ENCODE data around the gene HSPA1L. TPM values are rescaled to one million over a fixed set of nuclear protein-coding genes. Genes with fewer than 3 reads are reported as not detected.

HSPA1L gene
- polyA plus RNA-seq, 3 donors: 0.59 to 1.0 (median 0.80) TPM

GRCh38 chr6:31760790-31761189 lies 54.3 kb downstream of the HSPA1L start:
- H3K27ac ChIP-seq (ENCODE audit: low read depth, low read length): no peak overlapping the region
- WGBS, 3 donors: 85 to 95% (median 93%) methylated on average over 5 of the region's 5 CpGs

Other genes starting within 250 kb of the HSPA1L start
- gene LTA, start 243.0 kb downstream of the HSPA1L start, polyA plus RNA-seq: under 1 TPM in 2 of 3 donors, not detected in 1; 0.08 to 0.21 TPM
- gene TNF, start 239.7 kb downstream of the HSPA1L start, polyA plus RNA-seq: 1 to 10 TPM in 1 of 3 donors, under 1 TPM in 2; 0.16 to 1.1 (median 0.56) TPM
- gene LTB, start 232.9 kb downstream of the HSPA1L start, polyA plus RNA-seq: 1 to 10 TPM; 1.9 to 6.7 (median 5.3) TPM
- gene LST1, start 229.0 kb downstream of the HSPA1L start, polyA plus RNA-seq: 10 to 100 TPM in 2 of 3 donors, 1 to 10 TPM in 1; 3.1 to 41.1 (median 32.1) TPM
- under 1 TPM in 2 of 3 donors, not detected in 1; 0.14 to 0.39 TPM for gene NCR3, start 222.3 kb downstream of the HSPA1L start, polyA plus RNA-seq
- 100 to 1,000 TPM in 1 of 3 donors, 10 to 100 TPM in 1, 1 to 10 TPM in 1; 7.9 to 180 (median 63.1) TPM for gene AIF1, start 200.0 kb downstream of the HSPA1L start, polyA plus RNA-seq
- 100 to 1,000 TPM in 2 of 3 donors, 10 to 100 TPM in 1; 47.8 to 112 (median 110) TPM for gene PRRC2A, start 194.6 kb downstream of the HSPA1L start, polyA plus RNA-seq
- 100 to 1,000 TPM; 109 to 202 (median 189) TPM for gene BAG6, start 162.6 kb downstream of the HSPA1L start, polyA plus RNA-seq
- 1 to 10 TPM; 2.0 to 6.5 (median 3.6) TPM for gene APOM, start 159.4 kb downstream of the HSPA1L start, polyA plus RNA-seq
- 10 to 100 TPM in 2 of 3 donors, 1 to 10 TPM in 1; 8.8 to 17.0 (median 14.1) TPM for gene C6orf47, start 154.5 kb downstream of the HSPA1L start, polyA plus RNA-seq
- gene GPANK1, start 150.3 kb downstream of the HSPA1L start, polyA plus RNA-seq: 10 to 100 TPM in 2 of 3 donors, 1 to 10 TPM in 1; 9.7 to 16.6 (median 14.0) TPM
- 100 to 1,000 TPM; 103 to 186 (median 172) TPM for gene CSNK2B, start 149.2 kb downstream of the HSPA1L start, polyA plus RNA-seq
- 1 to 10 TPM; 4.2 to 9.8 (median 4.8) TPM for gene LY6G5B, start 145.3 kb downstream of the HSPA1L start, polyA plus RNA-seq
- gene LY6G5C, start 134.2 kb downstream of the HSPA1L start, polyA plus RNA-seq: 1 to 10 TPM; 1.2 to 3.5 (median 2.4) TPM
- gene ABHD16A, start 112.0 kb downstream of the HSPA1L start, polyA plus RNA-seq: 10 to 100 TPM; 28.5 to 39.8 (median 30.5) TPM
- gene LY6G6F, start 108.4 kb downstream of the HSPA1L start, polyA plus RNA-seq: under 1 TPM in 1 of 3 donors, not detected in 2; 0.45 TPM
- not detected for gene LY6G6D, start 99.9 kb downstream of the HSPA1L start, polyA plus RNA-seq
- gene LY6G6C, start 93.5 kb downstream of the HSPA1L start, polyA plus RNA-seq: under 1 TPM in 1 of 3 donors, not detected in 2; 0.16 TPM
- under 1 TPM in 2 of 3 donors, not detected in 1; 0.06 to 0.22 TPM for gene MPIG6B, start 91.9 kb downstream of the HSPA1L start, polyA plus RNA-seq
- gene DDAH2, start 86.0 kb downstream of the HSPA1L start, polyA plus RNA-seq: 100 to 1,000 TPM in 2 of 3 donors, 10 to 100 TPM in 1; 21.9 to 213 (median 122) TPM
- 100 to 1,000 TPM; 140 to 335 (median 301) TPM for gene CLIC1, start 78.8 kb downstream of the HSPA1L start, polyA plus RNA-seq
- 1 to 10 TPM; 2.4 to 4.4 (median 3.9) TPM for gene MSH5, start 75.3 kb downstream of the HSPA1L start, polyA plus RNA-seq
- gene SAPCD1, start 52.6 kb downstream of the HSPA1L start, polyA plus RNA-seq: 1 to 10 TPM in 1 of 3 donors, under 1 TPM in 1, not detected in 1; 0.51 to 1.4 TPM
- 1 to 10 TPM in 1 of 3 donors, under 1 TPM in 1, not detected in 1; 0.61 to 2.1 TPM for gene VWA7, start 38.0 kb downstream of the HSPA1L start, polyA plus RNA-seq
- gene VARS1, start 19.5 kb downstream of the HSPA1L start, polyA plus RNA-seq: 10 to 100 TPM; 24.2 to 38.6 (median 29.1) TPM
- gene LSM2, start 8.3 kb downstream of the HSPA1L start, polyA plus RNA-seq: 10 to 100 TPM; 29.7 to 55.0 (median 38.1) TPM
- 100 to 1,000 TPM in 1 of 3 donors, 10 to 100 TPM in 2; 32.5 to 514 (median 76.3) TPM for gene HSPA1A, start 260 bp upstream of the HSPA1L start, polyA plus RNA-seq
- 100 to 1,000 TPM in 1 of 3 donors, 10 to 100 TPM in 2; 40.9 to 501 (median 47.1) TPM for gene HSPA1B, start 12.5 kb upstream of the HSPA1L start, polyA plus RNA-seq
- gene NEU1, start 47.5 kb upstream of the HSPA1L start, polyA plus RNA-seq: 10 to 100 TPM; 26.2 to 33.8 (median 31.5) TPM
- gene SLC44A4, start 63.7 kb upstream of the HSPA1L start, polyA plus RNA-seq: 1 to 10 TPM; 1.3 to 8.1 (median 6.2) TPM
- gene EHMT2, start 82.4 kb upstream of the HSPA1L start, polyA plus RNA-seq: 10 to 100 TPM; 20.1 to 35.8 (median 23.0) TPM
- 1 to 10 TPM; 1.7 to 5.2 (median 2.2) TPM for gene ZBTB12, start 86.8 kb upstream of the HSPA1L start, polyA plus RNA-seq
- 10 to 100 TPM in 2 of 3 donors, 1 to 10 TPM in 1; 1.6 to 20.4 (median 18.2) TPM for gene C2, start 112.4 kb upstream of the HSPA1L start, polyA plus RNA-seq
- gene CFB, start 130.8 kb upstream of the HSPA1L start, polyA plus RNA-seq: 100 to 1,000 TPM in 1 of 3 donors, 10 to 100 TPM in 2; 23.8 to 211 (median 49.8) TPM
- 10 to 100 TPM; 38.8 to 60.8 (median 53.2) TPM for gene NELFE, start 143.7 kb upstream of the HSPA1L start, polyA plus RNA-seq
- gene SKIC2, start 143.9 kb upstream of the HSPA1L start, polyA plus RNA-seq: 10 to 100 TPM; 28.7 to 62.6 (median 59.6) TPM
- gene DXO, start 156.9 kb upstream of the HSPA1L start, polyA plus RNA-seq: 10 to 100 TPM; 10.4 to 20.8 (median 15.8) TPM
- gene C4A, start 166.8 kb upstream of the HSPA1L start, polyA plus RNA-seq: 100 to 1,000 TPM in 2 of 3 donors, 10 to 100 TPM in 1; 20.8 to 180 (median 112) TPM
- gene C4B, start 199.5 kb upstream of the HSPA1L start, polyA plus RNA-seq: 100 to 1,000 TPM in 1 of 3 donors, 10 to 100 TPM in 2; 22.4 to 207 (median 93.8) TPM
- gene CYP21A2, start 223.1 kb upstream of the HSPA1L start, polyA plus RNA-seq: 1 to 10 TPM in 2 of 3 donors, under 1 TPM in 1; 0.71 to 2.1 (median 1.4) TPM